Activated naive CD4-positive, alpha-beta T cell treated with anti-CD3 and anti-CD28 coated beads, Interleukin-2, amount 50 U/mL, for 72 hours (primary cell): ENCODE data around the gene MYRIP. TPM values are rescaled to one million over a fixed set of nuclear protein-coding genes. Genes with fewer than 3 reads are reported as not detected.

ENCODE experiments used
- ATAC-seq, 2 donors: fragments of 150-1000 bp; cut with Tn5 transposase; 2 replicates each; pipeline ENCODE4 v1.10.0; 2021; ENCODE audit warnings: mild to moderate bottlenecking in 2 of 2, moderate library complexity in 2 of 2
- DNase-seq, 2 donors: peaks; one replicate each; pipeline ENCODE4 v3.0.0; 2021 to 2022; ENCODE audit warnings: low spot score in 2 of 2
- H3K27ac Mint-ChIP-seq, 2 donors: one replicate each; pipeline ENCODE4 v1.8.0; 2022; ENCODE audit warnings: mild to moderate bottlenecking in 2 of 2, mixed read lengths in 2 of 2
- H3K36me3 Mint-ChIP-seq, 2 donors: one replicate each; pipeline ENCODE4 v1.8.0; 2022; ENCODE audit warnings: mixed read lengths in 2 of 2
- H3K9me3 Mint-ChIP-seq, 2 donors: one replicate each; pipeline ENCODE4 v1.8.0; 2022; ENCODE audit warnings: mixed read lengths in 2 of 2
- total RNA-seq, 2 donors: library from RNA; stranded (reverse); gene quantifications; one replicate each; pipeline ENCODE4 v1.2.3, GENCODE V29; 2022

The MYRIP gene
- total RNA-seq, 2 donors from 2014 or later: not detected

DNA sequence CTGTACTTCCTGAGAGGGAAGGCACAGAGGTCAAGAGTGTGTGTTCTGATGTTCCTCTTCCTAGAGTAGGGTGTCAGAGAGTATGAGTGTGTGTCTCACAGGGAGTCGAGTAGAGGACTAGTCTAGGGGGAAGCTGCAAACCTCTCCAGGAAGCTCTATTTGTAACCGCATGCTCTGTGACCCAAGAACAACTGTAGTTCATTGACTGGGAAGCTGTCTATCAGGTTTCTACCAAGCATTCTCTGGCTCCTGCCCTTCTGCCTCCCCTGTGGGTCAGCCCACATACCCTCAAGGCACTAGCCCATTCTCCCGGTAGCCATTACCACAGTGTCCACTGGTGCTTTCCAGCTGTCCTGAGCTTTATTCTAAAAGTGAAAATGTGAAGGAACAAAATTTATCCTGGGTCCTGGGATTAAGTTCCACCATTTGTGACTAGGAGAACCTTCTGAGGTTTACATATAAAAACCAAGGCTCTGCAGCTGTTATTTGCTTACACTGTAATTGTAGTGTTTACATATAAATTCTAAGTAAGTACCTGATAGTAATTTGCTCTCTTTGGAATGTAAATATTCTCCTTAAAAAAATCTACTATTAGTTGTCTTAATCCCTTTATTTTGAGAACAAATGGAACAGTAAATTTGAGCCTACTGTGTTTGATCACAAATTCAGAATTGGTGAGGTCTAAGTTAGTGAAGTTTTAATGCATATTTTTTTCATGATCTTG, 40.7 kb downstream of the MYRIP start:
- no peak for DNase-seq
- Mint-ChIP-seq H3K36me3 (no peaks in the 10 kb centered on the region), H3K9me3 (no peaks in the 10 kb centered on the region), H3K27ac (no peak overlapping the region)
- no peak for ATAC-seq

DNA sequence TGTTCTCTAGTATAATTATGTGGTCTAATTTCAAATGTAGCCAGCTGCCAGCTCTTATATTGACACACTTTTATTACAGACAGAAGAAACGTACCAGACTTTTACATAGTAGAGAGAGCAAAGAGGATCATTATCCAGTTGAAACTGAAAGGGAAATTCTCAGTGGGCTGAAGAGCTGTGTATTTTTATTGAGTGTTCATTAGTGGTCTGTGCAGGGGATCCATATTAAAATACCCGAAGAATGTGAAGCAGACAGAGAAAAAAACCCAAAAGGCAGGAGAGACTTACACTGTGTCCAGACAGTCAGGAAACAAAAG, 41.3 kb downstream of the MYRIP start:
- Mint-ChIP-seq H3K36me3 (no peaks in the 10 kb centered on the region), H3K27ac (no peak overlapping the region), H3K9me3 (no peaks in the 10 kb centered on the region)
- DNase-seq (no peak), ATAC-seq (no peak)

DNA sequence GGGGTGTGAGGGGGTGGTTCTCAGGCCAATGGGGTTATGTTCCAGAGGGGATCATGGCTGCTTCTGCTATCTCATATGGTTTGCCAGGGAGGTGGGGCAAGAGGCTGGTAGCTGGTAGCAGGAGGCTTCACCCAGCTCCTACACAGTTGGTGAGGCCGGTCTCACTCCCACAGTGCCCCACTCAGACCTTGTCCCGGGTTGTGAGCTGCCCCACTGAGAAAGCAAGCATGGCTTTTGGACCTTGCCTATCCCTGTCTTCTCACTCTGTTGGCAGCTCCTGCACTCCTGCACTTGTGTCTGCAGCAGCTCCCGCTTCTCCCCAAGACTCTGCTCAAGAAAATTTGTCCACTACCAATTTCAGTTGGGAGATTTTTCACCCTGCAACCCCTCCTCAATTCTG, 46.1 kb downstream of the MYRIP start:
- ATAC-seq: no peak
- no peak for DNase-seq

DNA sequence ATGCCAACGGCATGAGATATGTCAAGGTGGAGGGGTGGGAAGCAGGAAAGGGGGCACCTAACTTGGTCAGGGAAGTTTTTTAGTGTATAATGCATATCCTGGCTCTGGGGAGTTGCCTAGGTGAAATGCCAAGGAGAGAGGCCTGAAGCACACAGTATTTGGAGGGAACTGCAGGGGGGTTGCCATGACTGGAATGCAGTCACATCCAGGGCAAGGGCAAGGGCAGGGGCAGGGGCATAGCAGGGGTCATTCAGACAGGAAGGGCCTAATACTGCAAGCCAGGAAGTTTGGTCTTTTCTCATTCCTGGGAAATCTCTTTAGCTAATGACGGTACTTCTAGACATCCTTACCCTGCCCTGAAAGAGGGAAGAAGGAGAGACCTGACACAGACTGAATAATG, 60.5 kb downstream of the MYRIP start:
- Mint-ChIP-seq H3K27ac (no peak overlapping the region), H3K9me3 (peaks cover 0 to 5% of the 10 kb centered on the region in 2 donors), H3K36me3 (no peaks in the 10 kb centered on the region)
- DNase-seq (no peak), ATAC-seq (no peak)

More for the DNA sequence above, 46.1 kb downstream of the MYRIP start:
- no peak overlapping the region for H3K27ac Mint-ChIP-seq
- peaks cover 3 to 16% of the 10 kb centered on the region in 2 donors for H3K9me3 Mint-ChIP-seq
- H3K36me3 Mint-ChIP-seq: peaks cover 0 to 6% of the 10 kb centered on the region in 2 donors

DNA sequence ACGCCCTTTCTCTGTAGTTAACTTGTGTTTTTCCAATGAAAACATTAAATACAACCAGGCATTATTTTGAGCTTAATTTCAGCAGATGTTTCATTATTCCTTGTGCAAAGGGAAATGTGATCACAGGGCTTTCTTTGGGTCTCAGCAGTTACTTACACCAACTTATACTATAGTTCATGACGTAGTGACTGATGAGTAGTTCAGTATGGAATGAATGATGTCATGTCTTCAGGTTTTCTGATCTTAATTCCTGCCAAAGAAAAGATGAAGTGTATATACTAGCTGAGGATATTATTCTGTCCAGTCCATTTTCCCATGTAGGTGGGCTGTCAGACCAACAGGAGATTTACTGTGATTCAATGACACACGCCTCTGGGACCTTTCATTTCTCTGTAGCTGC, 61.3 kb downstream of the MYRIP start:
- no peak overlapping the region for H3K27ac Mint-ChIP-seq
- H3K9me3 Mint-ChIP-seq: peaks cover 0 to 2% of the 10 kb centered on the region in 2 donors
- DNase-seq: no peak
- no peaks in the 10 kb centered on the region for H3K36me3 Mint-ChIP-seq
- ATAC-seq: no peak

DNA sequence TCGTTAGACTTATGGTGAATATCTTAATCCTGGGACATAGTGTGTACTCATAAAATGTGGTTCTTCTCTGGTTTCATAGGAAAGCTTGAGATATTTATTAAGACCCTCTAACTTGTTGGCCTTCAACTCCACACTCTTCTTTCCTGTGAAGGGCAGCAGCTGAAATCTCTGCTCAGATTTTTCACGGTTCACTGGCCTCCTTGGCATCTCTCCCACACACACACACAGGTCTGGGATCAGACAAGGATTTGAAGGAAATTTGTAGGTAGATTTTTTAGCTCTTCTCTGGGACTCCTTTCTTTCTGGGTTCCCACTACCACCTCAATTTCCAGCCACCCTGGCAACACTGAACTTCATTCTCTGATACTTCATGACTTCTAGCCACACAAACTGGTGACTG, 70.2 kb downstream of the MYRIP start:
- Mint-ChIP-seq H3K27ac (no peak overlapping the region), H3K36me3 (no peaks in the 10 kb centered on the region), H3K9me3 (peaks cover 0 to 13% of the 10 kb centered on the region in 2 donors)
- ATAC-seq (no peak), DNase-seq (no peak)

DNA sequence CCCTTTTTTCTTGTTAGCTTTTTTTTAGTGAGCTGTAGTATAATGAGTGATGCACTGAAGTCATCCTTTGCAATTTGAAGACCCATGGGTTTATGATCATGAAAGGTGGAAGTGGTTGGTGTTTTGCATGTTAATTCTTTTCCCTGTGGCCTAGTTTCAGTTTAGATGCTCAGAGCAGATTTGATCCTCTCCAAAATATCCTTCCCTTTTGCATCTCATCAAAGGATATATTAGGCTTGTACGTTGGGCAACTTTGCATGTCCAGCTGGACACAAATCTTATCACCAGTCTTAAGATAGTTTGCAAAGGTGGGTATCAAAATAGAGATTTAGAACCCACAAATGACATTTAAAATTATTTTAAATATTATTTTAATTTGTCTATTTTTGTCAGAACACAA, 72.7 kb downstream of the MYRIP start:
- no peak for DNase-seq
- no peak overlapping the region for H3K27ac Mint-ChIP-seq
- no peaks in the 10 kb centered on the region for H3K36me3 Mint-ChIP-seq
- H3K9me3 Mint-ChIP-seq: peaks cover 4 to 6% of the 10 kb centered on the region in 2 donors
- ATAC-seq: no peak

DNA sequence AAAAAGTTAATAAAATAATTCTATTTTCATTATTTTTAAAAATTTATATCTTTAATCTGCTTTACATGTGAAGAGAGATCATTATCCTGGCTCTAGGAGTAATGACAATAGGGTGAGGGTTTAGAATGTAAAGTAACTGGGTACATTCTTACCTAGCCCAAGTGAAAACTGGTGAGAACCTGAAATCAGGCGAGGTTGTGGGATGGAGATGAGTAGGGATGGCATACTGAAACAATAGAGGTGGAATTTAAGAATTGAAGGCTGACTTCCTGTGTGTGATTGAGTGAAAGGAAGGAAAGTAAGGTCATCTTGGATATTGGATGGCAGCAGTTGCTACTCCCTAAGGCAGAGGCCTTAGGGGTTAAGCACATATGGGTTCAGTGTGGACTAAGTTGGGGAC, 82.7 kb downstream of the MYRIP start:
- H3K9me3 Mint-ChIP-seq: peaks cover 0 to 3% of the 10 kb centered on the region in 2 donors
- DNase-seq (no peak), ATAC-seq (no peak)
- no peak overlapping the region for H3K27ac Mint-ChIP-seq
- H3K36me3 Mint-ChIP-seq: no peaks in the 10 kb centered on the region

DNA sequence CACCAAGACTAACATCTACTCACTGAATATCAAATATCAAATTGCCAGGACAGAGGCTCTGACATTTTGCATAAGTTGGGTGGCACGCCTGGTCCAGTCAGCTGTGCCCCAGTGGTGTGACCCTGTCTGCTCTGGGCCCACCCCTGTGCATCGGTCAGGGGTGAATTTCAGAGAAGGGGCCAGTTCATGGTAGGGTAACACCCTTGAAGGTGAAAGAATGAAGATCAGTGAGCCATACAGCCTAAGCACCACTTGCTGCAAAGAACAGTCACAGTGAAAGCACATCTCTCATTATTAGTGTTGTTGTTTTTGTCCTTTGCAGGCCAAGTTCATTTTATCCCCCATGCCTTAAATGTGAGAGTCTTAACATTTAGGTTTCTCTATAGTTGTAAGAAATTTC, 86.8 kb downstream of the MYRIP start:
- DNase-seq (no peak), ATAC-seq (no peak)
- Mint-ChIP-seq H3K36me3 (no peaks in the 10 kb centered on the region), H3K27ac (no peak overlapping the region), H3K9me3 (no peaks in the 10 kb centered on the region)

DNA sequence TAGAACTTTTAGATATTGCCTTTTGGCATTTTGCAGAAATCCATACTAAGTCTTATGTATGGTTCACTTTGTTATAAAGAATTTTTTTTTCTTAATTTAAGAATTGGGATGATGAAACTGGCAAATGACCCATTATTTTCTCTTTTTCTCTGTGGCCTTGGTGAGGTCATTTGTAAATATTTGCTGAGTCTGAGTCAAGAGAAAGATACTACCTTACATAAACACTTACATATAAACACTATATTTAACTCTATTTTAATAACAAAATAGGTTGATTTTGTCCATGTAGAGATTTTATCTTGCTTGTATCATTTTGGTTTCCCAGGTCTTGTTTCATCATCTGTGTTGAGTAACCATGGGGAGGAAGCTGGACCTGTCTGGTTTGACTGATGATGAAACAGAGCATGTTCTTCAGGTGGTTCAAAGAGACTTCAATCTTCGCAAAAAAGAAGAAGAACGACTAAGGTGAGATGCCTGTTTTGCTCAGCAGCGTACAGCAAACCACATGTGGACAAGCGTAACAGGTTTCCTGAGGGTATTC, 91.1 kb downstream of the MYRIP start:
- Mint-ChIP-seq H3K36me3 (no peaks in the 10 kb centered on the region), H3K27ac (no peak overlapping the region), H3K9me3 (no peaks in the 10 kb centered on the region)
- ATAC-seq (no peak), DNase-seq (no peak)

DNA sequence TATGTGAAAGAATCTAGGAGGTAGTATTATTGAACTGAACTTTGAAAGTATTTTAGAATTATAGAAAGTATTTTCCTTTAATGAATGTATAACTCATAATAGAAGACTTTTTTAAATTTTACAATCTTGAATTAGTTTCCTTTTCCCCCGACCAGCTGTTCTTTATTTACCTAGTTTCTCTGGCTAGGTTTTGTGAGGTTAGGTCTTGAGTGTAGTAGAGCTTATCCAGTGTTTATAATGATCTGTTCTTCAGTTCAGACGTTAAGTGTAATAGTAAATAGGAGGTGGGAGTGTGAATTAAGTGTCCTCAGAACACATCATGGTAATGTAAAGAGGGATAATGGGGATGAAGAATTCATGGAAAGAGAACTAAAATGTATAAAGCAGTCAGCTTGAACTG, 93.8 kb downstream of the MYRIP start:
- no peak overlapping the region for H3K27ac Mint-ChIP-seq
- ATAC-seq: no peak

DNA sequence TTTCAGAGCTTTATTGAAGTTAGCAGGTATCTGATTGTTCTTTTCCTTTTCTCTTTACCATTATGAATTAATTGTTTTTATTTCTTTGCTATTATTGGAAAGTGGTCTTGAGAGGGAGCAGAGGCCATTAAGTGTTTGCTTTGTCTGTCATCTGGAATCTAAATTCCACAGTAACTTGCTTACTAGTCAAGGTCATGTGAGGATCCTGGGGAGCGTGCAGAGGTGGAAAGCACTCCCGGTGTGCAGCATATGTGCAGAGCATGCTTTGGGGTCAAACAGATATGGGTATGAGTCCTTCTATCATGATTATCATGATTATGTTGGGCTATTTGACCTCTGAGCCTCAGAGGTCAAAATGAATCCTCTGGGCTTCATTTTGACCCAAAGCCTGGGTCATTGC, 96.4 kb downstream of the MYRIP start:
- Mint-ChIP-seq H3K9me3 (no peaks in the 10 kb centered on the region), H3K36me3 (no peaks in the 10 kb centered on the region), H3K27ac (no peak overlapping the region)
- ATAC-seq: no peak
- no peak for DNase-seq

More for the DNA sequence above, 93.8 kb downstream of the MYRIP start:
- Mint-ChIP-seq H3K36me3 (no peaks in the 10 kb centered on the region), H3K9me3 (no peaks in the 10 kb centered on the region)
- DNase-seq: no peak

DNA sequence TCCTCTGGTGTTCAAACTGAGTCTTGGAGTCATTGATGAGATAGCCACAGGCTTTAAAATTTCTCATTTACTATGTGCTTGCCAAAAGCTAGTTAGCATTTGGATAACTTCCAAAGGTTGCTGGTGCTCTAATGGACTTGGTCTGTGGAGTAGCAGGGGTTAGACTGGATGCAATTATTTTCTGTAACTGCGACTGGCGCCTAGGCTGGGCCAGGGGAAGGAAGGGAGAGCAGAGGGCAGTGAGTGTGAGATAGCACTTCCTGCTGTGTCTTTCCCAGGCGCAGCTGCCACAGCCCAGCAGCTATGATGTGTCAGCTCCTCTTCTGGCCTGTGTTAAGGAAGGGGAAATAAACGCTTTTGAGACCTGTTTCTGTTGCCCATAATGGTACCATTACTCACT, 98.6 kb downstream of the MYRIP start:
- no peak for DNase-seq
- ATAC-seq: no peak
- Mint-ChIP-seq H3K9me3 (no peaks in the 10 kb centered on the region), H3K27ac (no peak overlapping the region), H3K36me3 (no peaks in the 10 kb centered on the region)

DNA sequence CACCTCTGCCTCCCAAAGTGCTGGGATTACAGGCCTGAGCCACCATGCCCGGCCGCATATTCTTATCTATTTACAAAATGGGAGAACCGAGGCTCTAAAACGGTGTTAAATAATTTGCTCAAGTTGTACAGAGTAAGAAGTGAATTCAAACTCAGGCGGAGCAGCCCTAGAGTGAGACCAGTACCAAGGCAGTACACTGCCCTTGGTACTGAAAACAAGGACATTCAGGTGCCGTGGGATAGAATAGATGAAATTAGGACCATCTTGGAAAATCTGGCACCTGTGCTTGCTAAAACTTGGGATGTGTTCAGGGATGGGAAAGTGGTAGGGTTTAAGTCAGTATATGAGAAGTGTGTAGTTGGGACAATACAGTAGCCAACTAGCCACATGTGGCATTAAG, 100.7 kb downstream of the MYRIP start:
- ATAC-seq (no peak), DNase-seq (no peak)
- Mint-ChIP-seq H3K27ac (no peak overlapping the region), H3K9me3 (no peaks in the 10 kb centered on the region), H3K36me3 (no peaks in the 10 kb centered on the region)

DNA sequence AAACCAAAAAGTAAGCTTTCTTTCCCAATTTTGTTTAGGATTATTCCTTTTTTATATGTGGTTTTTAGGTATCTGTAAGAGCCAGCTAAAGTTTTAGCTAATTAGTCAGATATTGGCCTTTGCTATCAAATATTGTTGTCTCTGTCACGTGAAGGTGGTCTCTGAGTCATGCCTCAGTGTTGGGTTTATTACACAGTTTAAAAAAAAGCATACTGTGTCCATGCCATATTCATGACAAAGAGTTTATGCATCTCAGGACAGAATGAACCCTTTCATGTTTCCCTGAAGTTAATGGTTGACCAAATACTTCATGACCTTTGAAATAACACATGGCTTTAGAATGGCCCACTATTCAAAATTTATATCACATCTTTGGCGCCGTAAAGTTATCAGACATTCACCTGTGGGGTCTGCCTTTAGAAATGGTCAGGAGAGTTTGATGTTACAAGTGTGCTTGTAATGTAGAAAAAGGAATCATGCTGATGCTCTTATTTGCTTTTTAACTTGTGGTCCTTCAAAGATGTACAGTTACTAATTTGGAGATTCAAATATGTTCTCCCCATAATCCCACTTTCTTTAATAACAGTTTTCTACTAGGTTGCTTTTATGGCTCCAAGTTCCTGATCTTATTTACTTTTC, 101.5 kb downstream of the MYRIP start:
- ATAC-seq: no peak
- no peaks in the 10 kb centered on the region for H3K36me3 Mint-ChIP-seq
- no peaks in the 10 kb centered on the region for H3K9me3 Mint-ChIP-seq
- DNase-seq: no peak
- no peak overlapping the region for H3K27ac Mint-ChIP-seq

DNA sequence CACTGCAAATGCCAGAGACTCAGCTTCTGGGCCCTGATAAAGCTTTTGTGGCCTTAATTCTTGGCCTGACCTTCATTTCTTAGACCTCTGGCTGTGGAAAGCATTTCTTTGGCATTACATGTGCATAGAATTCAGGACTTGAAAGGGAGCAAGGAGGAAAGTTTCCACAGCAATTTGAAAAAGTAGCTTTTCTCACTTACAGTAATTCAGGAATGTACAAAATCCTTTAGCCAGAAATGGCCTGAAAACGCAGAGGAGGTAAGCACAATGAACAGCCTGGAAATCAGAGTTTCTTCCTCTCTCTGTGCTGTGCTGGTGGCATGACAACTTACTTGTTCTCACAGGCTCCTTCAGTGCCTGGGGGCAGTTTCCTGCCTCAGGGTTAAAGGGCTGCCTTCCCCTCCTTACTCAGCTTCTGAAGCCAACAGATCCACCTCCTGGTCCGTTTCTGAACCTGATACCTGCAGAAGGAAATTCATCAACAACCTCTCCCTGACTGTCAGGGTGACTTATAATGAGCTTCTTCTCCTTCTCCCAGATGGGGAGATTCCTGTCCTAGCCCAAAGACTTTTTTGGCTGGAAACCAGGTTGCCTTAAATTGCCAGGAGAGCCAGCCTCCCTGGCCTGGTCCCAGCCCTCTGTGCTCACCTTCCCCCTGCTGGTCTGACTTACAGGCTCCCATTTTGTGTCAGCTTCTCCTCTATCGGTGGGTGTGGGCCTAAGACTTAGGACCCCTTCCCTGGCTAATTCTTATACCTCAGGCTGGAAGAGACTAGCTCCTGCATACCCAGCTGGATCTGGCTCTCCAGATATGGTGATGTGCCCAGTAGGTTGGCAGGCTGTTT, 102.3 kb downstream of the MYRIP start:
- Mint-ChIP-seq H3K9me3 (no peaks in the 10 kb centered on the region), H3K36me3 (no peaks in the 10 kb centered on the region), H3K27ac (no peak overlapping the region)
- DNase-seq (no peak), ATAC-seq (no peak)

DNA sequence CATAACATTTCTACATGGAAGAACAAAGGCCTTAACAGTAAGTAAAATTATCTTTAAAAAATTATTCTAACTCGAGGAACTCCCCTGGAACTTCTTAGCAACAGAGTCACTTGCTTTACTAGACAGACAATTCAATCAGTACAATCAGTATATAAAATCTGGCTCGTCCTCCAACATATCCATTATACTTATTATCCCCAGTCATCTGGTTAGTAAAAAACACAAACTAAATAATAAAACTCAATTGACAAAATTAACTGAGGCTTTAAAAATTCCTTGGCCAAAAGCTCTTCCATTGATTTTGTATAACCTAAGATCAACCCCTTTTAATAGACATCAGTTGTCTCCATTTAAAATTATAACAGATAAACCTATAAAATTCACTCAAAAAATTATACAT, 105.6 kb downstream of the MYRIP start:
- Mint-ChIP-seq H3K9me3 (no peaks in the 10 kb centered on the region), H3K27ac (no peak overlapping the region), H3K36me3 (no peaks in the 10 kb centered on the region)
- ATAC-seq (no peak), DNase-seq (no peak)
